ENCODE measurements around the gene VPS54. TPM values are rescaled to one million over a fixed set of nuclear protein-coding genes. Genes with fewer than 3 reads are reported as not detected.

Gene VPS54
- total RNA-seq, 1 experiment from 2014 or later: 19.1 TPM

- H3K9me3 ChIP-seq (ENCODE audit: low read depth, low read length, poor library complexity, severe bottlenecking): no peaks in the 10 kb centered on the region
- peaks cover 23% of the 10 kb centered on the region for H3K4me1 ChIP-seq (ENCODE audit: insufficient read depth, low read length, poor library complexity, severe bottlenecking)
- DNase-seq (ENCODE audit: low spot score): no peak
- intact Hi-C loops (cut with micrococcal nuclease; ENCODE audit: unreplicated experiment): loop anchor here (5.0 kb wide), 2 partner anchors 146 to 256 kb away; partner anchors contain the start of genes MDH1 and WDPCP
- no peak overlapping the region for H3K4me3 ChIP-seq (ENCODE audit: low read depth, low read length, poor library complexity, severe bottlenecking)
- no peaks in the 10 kb centered on the region for H3K36me3 ChIP-seq (ENCODE audit: insufficient read depth, low read length, poor library complexity, severe bottlenecking)
- H3K27ac ChIP-seq (ENCODE audit: low read depth, low read length, poor library complexity, severe bottlenecking): no peak overlapping the region
- CTCF ChIA-PET: no interaction called here
- no TSS peak for BruUV-seq (replicated peaks)
- no peaks in the 10 kb centered on the region for H3K27me3 ChIP-seq (replicated peaks; ENCODE audit: insufficient read depth, low read depth, low read length, poor library complexity)
- TF ChIP-seq EZH2 (IDR thresholded peaks at IDR 0.05; ENCODE audit: borderline replicate concordance, low read depth, low read length, poor library complexity, severe bottlenecking): no peak
- no peak for TF ChIP-seq CTCF (conservative IDR thresholded peaks at IDR 0.05; ENCODE audit: low read depth, low read length)
- POLR2A ChIA-PET (ENCODE audit: low non-redundant PET): no interaction called here
These were observed 175.4 kb downstream of the VPS54 start for GRCh38 chr2:63843791-63844190.

- intact Hi-C loops (cut with micrococcal nuclease; ENCODE audit: unreplicated experiment): loop anchor here (5.0 kb wide), 2 partner anchors 146 to 256 kb away; partner anchors contain the start of genes MDH1 and WDPCP
- POLR2A ChIA-PET (ENCODE audit: low non-redundant PET): no interaction called here
- no peaks in the 10 kb centered on the region for H3K27me3 ChIP-seq (replicated peaks; ENCODE audit: insufficient read depth, low read depth, low read length, poor library complexity)
- H3K4me3 ChIP-seq (ENCODE audit: low read depth, low read length, poor library complexity, severe bottlenecking): peak overlapping the region; percentile 93
- H3K9me3 ChIP-seq (ENCODE audit: low read depth, low read length, poor library complexity, severe bottlenecking): no peaks in the 10 kb centered on the region
- no peak for DNase-seq (ENCODE audit: low spot score)
- peaks cover 21% of the 10 kb centered on the region for H3K4me1 ChIP-seq (ENCODE audit: insufficient read depth, low read length, poor library complexity, severe bottlenecking)
- CTCF ChIA-PET: no interaction called here
- H3K36me3 ChIP-seq (ENCODE audit: insufficient read depth, low read length, poor library complexity, severe bottlenecking): no peaks in the 10 kb centered on the region
- BruUV-seq (replicated peaks): no TSS peak
- TF ChIP-seq EZH2 (IDR thresholded peaks at IDR 0.05; ENCODE audit: borderline replicate concordance, low read depth, low read length, poor library complexity, severe bottlenecking) (no peak), CTCF (conservative IDR thresholded peaks at IDR 0.05; ENCODE audit: low read depth, low read length) (no peak)
- H3K27ac ChIP-seq (ENCODE audit: low read depth, low read length, poor library complexity, severe bottlenecking): no peak overlapping the region
These were observed 176.1 kb downstream of the VPS54 start for GRCh38 chr2:63843093-63843492.

- BruUV-seq (replicated peaks): TSS peak; percentile 46
- H3K9me3 ChIP-seq (ENCODE audit: low read depth, low read length, poor library complexity, severe bottlenecking): no peaks in the 10 kb centered on the region
- peak overlapping the region; percentile 93 for H3K4me3 ChIP-seq (ENCODE audit: low read depth, low read length, poor library complexity, severe bottlenecking)
- TF ChIP-seq CTCF (conservative IDR thresholded peaks at IDR 0.05; ENCODE audit: low read depth, low read length): no peak
- no peak for TF ChIP-seq EZH2 (IDR thresholded peaks at IDR 0.05; ENCODE audit: borderline replicate concordance, low read depth, low read length, poor library complexity, severe bottlenecking)
- intact Hi-C loops (cut with micrococcal nuclease; ENCODE audit: unreplicated experiment): loop anchor here (5.0 kb wide), 2 partner anchors 145 to 255 kb away; partner anchors contain the start of genes MDH1 and WDPCP
- no peaks in the 10 kb centered on the region for H3K36me3 ChIP-seq (ENCODE audit: insufficient read depth, low read length, poor library complexity, severe bottlenecking)
- CTCF ChIA-PET: no interaction called here
- POLR2A ChIA-PET (ENCODE audit: low non-redundant PET): no interaction called here
- peaks cover 21% of the 10 kb centered on the region for H3K4me1 ChIP-seq (ENCODE audit: insufficient read depth, low read length, poor library complexity, severe bottlenecking)
- peak overlapping the region; percentile 90 for H3K27ac ChIP-seq (ENCODE audit: low read depth, low read length, poor library complexity, severe bottlenecking)
- no peaks in the 10 kb centered on the region for H3K27me3 ChIP-seq (replicated peaks; ENCODE audit: insufficient read depth, low read depth, low read length, poor library complexity)
- peak; percentile 49 for DNase-seq (ENCODE audit: low spot score)
These were observed 176.8 kb downstream of the VPS54 start for GRCh38 chr2:63842149-63843061.

Other genes starting within 250 kb of the VPS54 start
- 60.3 and 70.4 TPM in 2 replicates for gene UGP2, start 177.5 kb downstream of the VPS54 start, total RNA-seq (2021)
- 35.1 and 36.9 TPM in 2 replicates for gene PELI1, start 125.0 kb upstream of the VPS54 start, total RNA-seq (2021)